ENCODE results near the gene CYP2S1. TPM values are rescaled to one million over a fixed set of nuclear protein-coding genes. Genes with fewer than 3 reads are reported as not detected.

The CYP2S1 gene
- total and polyA plus RNA-seq, 2 experiments from 2014 or later: 130 to 315 TPM

GRCh38 chr19:41245843-41246242, 52.8 kb downstream of the CYP2S1 start (continued):
- no peak for TF ChIP-seq ETS1 (IDR thresholded peaks at IDR 0.05)
- no peak for TF ChIP-seq STAT1 (IDR thresholded peaks at IDR 0.05; ENCODE audit: unreplicated experiment)
- TF ChIP-seq JUNB (IDR thresholded peaks at IDR 0.05; ENCODE audit: unreplicated experiment): no peak
- no peak for TF ChIP-seq CTCF (conservative IDR thresholded peaks at IDR 0.05; ENCODE audit: low read depth in 2 of 2)

- Histone ChIP-seq H3K9me2 (ENCODE audit: insufficient read depth) (no peaks in the 10 kb centered on the region), H2AFZ (no peak overlapping the region), H3K4me3 (no peak overlapping the region), H3K27ac (ENCODE audit: low read depth) (0 out of 2 replicates have a peak overlapping the region, but pooled peaks have one; percentile 14), H3K27me3 (ENCODE audit: insufficient read depth) (no peaks in the 10 kb centered on the region), H3K4me1 (ENCODE audit: insufficient read depth) (no peaks in the 10 kb centered on the region), H3F3A (replicated peaks; ENCODE audit: low read depth) (no peaks in the 10 kb centered on the region), H3K4me2 (no peak overlapping the region), H3K36me3 (ENCODE audit: insufficient read depth) (peaks cover 7% of the 10 kb centered on the region; the same call in 1 of the 2 replicates), H3K79me2 (replicated peaks; ENCODE audit: insufficient read depth) (no peaks in the 10 kb centered on the region), H4K20me1 (replicated peaks; ENCODE audit: insufficient read depth) (no peaks in the 10 kb centered on the region)
- no peak overlapping the region for H3K27ac Mint-ChIP-seq
- H3K9me3 Mint-ChIP-seq: no peaks in the 10 kb centered on the region
- DNase-seq (ENCODE audit: low spot score) (peak; percentile 45), ATAC-seq (peak; percentile 88)
- H3K4me3 Mint-ChIP-seq: no peak overlapping the region
- H3K4me1 Mint-ChIP-seq: no peaks in the 10 kb centered on the region
- no peak for TF ChIP-seq CTCF (conservative IDR thresholded peaks at IDR 0.05; ENCODE audit: low read depth in 2 of 2)
- TF ChIP-seq ZNF331 (CRISPR knock-in tag; IDR thresholded peaks at IDR 0.05; ENCODE audit: low read depth): no peak
- no peak for TF ChIP-seq REST (IDR thresholded peaks at IDR 0.05; ENCODE audit: unreplicated experiment)
- no peak for TF ChIP-seq STAT1 (IDR thresholded peaks at IDR 0.05; ENCODE audit: unreplicated experiment)
- TF ChIP-seq EZH2 (IDR thresholded peaks at IDR 0.05; ENCODE audit: low read depth, unreplicated experiment): no peak
- TF ChIP-seq NANOG (IDR thresholded peaks at IDR 0.05; ENCODE audit: borderline replicate concordance): no peak
- no peak for TF ChIP-seq ETS1 (IDR thresholded peaks at IDR 0.05)
- no peak for TF ChIP-seq EZH2phosphoT487 (IDR thresholded peaks at IDR 0.05; ENCODE audit: unreplicated experiment)
- no peak for TF ChIP-seq CREB1 (CRISPR knock-in tag; IDR thresholded peaks at IDR 0.05; ENCODE audit: low read depth)
- TF ChIP-seq POLR2AphosphoS5 (IDR thresholded peaks at IDR 0.05; ENCODE audit: low read depth): no peak
- no peak for TF ChIP-seq ZNF114 (CRISPR knock-in tag; IDR thresholded peaks at IDR 0.05)
- TF ChIP-seq JUNB (IDR thresholded peaks at IDR 0.05; ENCODE audit: unreplicated experiment): no peak
- H3K36me3 Mint-ChIP-seq (ENCODE audit: low read depth): peaks cover 55% of the 10 kb centered on the region
- H3K27me3 Mint-ChIP-seq (ENCODE audit: insufficient read depth, low read depth, poor library complexity): peaks cover 12% of the 10 kb centered on the region
Measured at GRCh38 chr19:41248895-41249294, 55.9 kb downstream of the CYP2S1 start.

All from GM23338 (cell line).